GM19438 (cell line): ENCODE data around the gene PRSS21.

Experiments
- ATAC-seq: cut with Tn5 transposase; IDR thresholded peaks from one replicate; pipeline ENCODE4 v1.9.1; 2021; ENCODE audit warnings: low read depth; ENCODE audit not compliant: unreplicated experiment

PRSS21 gene

DNA sequence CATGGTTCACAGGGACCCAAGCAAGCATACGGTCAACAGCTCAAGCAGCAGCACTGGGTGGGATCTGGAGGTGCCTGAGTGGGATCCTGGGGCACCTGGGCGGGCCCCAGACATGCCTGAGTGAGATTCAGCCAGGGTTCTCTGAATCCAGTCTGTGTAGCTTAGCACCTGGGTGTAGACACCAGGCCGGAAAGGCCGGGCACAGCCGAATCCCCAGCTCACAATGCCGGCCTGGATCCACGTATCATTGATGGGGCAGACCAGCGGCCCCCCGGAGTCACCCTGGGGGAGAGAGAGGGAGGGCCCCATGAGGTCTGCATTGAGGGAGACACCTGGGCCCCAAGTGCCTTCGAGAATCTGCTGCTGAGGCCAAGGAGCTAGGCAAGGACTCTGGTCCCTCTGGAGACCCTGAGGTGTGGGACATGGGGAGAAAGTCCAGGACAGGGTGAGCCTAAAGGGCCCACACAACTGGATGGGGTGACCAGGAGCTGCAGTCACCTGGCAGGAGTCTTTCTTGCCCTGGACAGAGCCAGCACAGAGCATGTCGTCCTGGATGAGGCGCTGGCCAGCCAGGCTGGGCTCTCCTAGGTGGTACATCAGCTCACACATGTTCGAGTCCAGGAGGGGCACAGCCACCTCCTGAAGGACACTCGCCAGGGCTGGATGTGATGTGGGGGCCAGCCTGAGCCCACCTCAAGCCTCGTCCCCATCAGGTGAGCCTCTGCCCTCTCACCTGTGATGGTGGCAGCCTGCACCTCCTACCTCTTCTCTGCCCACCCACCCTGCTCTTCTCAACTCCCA lies 22.8 kb downstream of the PRSS21 start:
- ATAC-seq: no peak

- no peak for ATAC-seq
These were observed 23.9 kb downstream of the PRSS21 start for GRCh38 chr16:2840914-2841313.

DNA sequence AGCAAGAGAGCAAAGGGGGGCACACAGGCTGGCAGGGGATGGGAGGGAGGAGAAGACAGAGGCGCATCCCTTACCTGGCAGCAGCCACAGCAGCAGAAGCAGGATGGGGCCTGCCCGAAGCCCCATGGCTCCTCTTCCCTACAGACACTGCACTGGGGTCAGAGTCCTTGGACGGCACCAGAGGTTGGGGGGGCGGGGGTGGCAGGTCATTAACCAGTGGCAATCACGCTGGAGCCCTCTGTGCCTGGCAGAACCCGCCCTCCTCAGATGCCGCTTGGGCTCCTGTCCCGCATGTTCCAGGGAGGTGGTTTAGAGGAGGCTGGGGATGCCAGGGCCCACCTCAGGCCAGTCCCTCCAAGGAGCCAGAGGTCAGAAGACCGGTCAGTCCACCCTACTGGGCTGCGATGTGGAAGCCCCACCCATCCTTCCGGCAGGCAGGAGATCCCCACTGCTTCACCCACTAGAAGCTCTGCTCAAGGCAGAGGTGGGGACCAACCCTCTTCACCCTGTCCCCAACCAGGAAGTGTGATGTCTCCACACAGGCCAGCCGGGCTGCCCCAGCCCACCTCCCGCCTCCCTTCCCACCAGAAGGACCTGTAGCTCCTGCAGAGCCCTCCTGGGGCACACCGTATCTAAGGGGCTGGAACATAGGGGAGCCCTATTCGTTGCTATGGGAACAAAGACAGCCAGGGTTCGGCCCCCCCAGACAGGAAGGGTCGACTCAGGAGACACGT lies 24.7 kb downstream of the PRSS21 start:
- ATAC-seq: no peak

DNA sequence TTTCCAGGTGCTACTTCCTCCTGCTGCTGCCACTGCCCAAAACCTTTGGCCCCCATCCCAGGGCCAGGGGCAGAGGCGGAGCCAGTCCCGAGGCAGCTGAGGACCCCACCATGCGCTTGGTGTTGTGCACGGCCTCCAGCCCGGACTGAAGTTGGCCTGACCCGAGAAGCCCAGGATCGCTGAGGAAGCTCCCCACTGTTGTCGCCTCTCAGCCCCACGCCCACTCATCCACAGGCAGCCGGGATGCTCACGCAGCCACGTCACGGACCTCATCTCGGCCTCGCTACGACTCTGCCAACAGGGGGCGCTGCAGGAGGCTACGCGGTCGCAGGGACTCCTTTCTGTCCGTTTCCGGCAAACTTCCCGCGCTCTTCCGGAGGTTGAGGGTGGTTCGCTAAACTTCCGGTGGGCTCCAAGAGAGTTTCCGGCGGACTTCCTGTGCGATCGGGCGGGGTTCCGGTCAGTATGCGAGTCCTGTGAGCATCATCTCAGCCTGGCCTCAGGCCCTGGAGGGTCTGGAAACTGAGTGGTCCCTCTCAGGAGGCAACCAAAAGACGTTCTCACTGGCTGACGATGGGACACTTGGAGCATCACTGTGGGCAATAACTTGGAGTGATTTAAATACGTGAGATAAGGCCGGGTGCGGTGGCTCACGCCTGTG lies 25.4 kb downstream of the PRSS21 start:
- ATAC-seq: no peak

DNA sequence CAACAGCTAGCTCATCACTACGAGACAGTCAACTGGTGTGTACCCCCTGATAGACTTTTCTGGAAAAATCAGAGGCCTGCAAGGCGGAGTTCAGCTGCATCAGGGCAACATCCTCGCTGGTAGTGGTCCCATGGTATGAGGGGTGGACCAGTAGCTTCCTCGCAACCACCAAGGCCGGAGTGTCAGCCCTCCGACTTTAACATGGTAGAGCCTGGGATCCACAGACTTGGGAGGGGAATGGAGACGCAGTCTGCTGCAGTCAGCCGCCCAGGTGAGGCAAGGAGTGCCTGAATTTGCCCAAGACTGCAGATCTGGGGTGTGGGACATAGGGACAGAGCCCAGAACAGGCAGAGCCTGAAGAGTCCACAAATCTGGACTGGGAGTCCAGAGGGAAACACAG lies 26.5 kb downstream of the PRSS21 start:
- ATAC-seq: no peak

DNA sequence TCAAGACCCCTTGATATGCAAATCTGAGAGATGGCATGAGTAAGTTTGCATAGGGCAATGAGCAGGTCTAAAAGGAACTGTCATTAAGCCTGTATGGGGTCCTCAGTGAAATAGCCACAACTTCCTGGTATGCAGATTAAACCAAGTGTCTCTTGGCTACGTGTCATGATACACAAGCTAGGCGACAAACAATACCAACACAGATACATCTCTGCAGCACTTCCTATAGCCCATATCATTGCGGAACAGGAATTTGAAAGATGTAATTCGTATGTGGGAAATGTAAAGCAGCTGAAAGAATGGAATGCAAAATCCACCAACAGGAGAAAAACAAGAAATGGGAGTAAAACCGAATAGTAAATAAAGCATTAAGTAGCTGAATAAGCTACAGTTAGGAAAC lies 28.1 kb downstream of the PRSS21 start:
- no peak for ATAC-seq

GRCh38 chr16:2846511-2847310 lies 29.7 kb downstream of the PRSS21 start:
- ATAC-seq: no peak

- no peak for ATAC-seq
These were observed 32.1 kb downstream of the PRSS21 start for GRCh38 chr16:2848933-2849725.

- no peak for ATAC-seq
These were observed 35.1 kb downstream of the PRSS21 start for GRCh38 chr16:2852003-2852730.

- ATAC-seq: no peak
These were observed 35.9 kb downstream of the PRSS21 start for GRCh38 chr16:2852731-2853507.

DNA sequence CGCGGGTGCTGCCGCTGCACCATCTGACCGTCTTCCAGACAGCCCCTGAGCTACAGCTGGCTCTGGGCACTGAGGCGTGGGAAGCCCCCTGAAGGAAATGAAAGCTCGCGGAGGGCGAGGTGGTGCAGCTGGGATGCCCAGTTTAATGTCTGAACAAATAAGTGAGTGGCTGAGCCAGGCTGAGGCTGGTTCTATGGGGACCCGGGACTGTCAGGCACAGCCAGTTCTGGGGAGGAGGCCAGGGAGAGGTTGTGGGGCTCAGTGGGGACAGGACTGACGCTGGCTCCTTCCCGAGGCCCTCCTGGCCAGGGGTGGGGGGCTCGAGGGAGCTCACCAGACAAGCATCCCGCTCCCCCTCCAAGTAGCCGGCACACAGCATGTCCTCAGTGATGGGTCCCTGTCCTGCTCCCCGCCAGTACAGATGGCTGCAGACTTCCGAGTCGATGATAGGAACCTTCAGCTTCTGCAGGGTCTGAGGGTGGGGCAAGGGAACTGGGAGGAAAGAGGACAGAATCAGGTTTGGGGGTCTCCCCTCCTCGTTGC lies 36.6 kb downstream of the PRSS21 start:
- no peak for ATAC-seq

GRCh38 chr16:2854700-2855309 lies 37.8 kb downstream of the PRSS21 start:
- ATAC-seq: no peak

DNA sequence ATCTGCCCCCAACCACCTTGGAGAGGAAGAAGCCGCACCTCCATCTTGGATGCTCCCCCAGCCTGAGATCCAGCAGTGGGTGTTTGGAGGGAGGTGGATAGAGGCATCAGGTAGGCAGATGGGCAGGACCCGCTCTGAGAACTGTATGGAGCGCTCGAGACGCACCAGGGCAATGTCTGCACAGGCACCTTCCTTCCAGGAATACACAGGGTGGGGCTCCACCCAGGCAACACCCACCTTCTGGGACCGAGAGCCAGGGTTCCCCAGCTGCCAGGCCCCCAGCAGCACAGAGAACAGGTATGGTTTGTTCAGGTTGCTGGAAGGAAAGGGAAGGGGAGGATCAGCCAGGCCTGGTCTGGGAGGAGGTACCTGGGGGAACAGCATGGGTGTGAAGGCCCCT lies 38.5 kb downstream of the PRSS21 start:
- ATAC-seq: no peak

DNA sequence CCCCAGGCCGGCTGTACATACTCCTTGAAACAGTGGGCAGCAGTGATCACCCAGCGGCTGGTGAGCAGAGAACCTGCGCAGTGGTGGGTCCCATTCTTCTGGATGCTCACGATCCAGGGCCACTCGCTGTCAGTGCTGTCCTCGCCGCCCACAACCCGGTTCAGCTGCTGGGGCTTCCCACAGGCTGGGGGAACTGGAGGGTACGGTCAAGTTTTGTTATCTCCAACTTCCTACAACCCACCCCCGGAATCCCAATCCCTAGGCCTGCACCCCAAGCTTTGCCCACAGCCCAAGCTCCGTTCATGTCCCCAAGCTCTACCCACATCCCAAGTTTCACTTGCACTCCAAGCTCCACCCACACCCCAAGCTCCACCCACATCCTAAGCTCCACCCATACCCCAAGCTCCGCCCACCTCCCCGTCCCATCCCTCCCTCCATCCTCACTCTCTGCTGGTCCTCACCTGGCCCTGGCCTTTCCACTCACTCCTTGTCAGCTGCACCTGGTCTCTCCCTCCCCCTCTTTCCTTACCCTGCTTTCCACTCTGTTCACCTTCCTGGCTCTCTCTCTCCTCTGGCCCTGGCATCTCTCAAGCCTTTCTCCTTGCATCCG lies 39.1 kb downstream of the PRSS21 start:
- no peak for ATAC-seq

DNA sequence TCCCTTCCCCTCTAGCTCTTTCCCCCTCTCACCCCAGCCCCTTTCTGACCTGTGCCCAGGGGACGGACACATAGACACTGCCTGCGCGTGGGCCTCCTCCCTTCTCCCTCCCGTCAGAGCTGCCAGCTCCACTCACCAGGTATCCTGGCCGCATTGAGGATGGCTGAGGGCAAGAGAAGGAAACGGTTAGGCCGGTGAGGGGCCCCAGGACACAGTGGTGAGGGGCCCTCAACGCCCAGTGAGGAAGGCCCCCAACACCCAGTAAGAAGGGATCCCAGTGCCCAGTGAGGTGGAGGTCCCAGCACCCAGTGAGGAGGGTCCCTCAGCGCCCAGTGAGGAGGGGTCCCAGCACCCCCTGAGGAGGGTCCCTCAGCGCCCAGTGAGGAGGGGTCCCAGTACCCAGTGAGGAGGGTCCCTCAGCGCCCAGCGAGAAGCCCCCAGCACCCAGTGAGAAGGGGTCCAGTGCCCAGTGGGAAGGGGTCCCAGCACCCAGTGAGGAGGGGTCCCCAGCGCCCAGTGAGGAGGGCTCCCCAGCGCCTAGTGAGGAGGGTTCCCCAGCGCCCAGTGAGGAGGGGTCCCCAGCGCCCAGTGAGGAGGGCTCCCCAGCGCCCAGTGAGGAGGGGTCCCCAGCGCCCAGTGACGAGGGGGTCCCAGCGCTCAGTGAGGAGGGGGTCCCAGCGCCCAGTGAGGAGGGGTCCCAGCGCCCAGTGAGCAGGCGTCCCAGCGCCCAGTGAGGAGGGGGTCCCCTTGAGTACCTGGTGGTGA lies 39.8 kb downstream of the PRSS21 start:
- ATAC-seq: no peak

- ATAC-seq: no peak
These were observed 40.6 kb downstream of the PRSS21 start, which contains the start of gene PRSS22 for GRCh38 chr16:2857451-2858244. PRSS22 (minus strand) TSS chr16:2858170; CDS start chr16:2858104, 66 bp downstream.
